Stimulated activated CD4-positive, alpha-beta T cell treated with anti-CD3 and anti-CD28 coated beads, Interleukin-4, amount 100 ng/mL, for 1 hour (primary cell): ENCODE results near the gene ANLN.
"Not testable (repeated sequence)": the region's sequence is repeated elsewhere in the genome, so short reads cannot be mapped to it uniquely, and the experiment has no call there.

ENCODE experiments used
- DNase-seq: peaks from one replicate; pipeline ENCODE4 v3.0.0-alpha.2; 2020

ANLN gene

DNA sequence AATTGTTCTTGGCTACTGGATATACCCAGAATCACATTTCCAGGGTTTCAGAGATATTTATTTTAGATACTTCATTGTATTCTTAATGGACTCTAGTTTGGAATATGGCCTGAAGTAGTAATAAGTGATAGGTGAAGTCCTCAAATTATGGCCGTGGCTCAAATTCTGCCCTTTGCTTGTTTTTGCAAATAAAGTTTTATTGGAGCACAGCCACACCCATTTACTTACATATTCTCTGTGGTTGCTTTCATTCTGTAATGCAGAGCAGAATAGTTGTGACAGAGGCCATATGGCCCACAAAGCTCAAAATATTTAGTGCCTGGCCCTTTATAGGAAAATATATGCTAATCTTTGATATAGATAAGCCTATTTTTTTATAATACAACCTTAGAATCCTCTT, 19.5 kb downstream of the ANLN start:
- no peak for DNase-seq

DNA sequence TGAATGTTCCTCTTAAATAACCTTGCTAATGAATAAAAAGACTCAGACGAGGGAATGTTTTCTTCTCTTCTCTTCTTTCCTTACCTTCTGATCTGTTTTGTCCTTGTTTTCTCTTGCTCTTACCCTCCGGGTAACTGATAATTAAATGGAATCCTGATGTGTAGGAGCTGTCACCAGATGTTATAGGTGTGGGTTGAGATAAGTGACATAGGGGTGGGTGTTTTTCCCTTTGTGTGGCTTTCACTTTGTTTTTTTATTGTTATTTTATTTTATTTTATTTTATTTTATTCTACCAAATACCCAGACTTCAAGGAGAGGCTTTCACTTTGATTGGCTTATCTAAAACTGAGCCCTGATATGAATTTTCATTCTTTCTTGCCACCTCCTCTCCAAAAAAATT, 25.5 kb downstream of the ANLN start:
- DNase-seq = no peak

DNA sequence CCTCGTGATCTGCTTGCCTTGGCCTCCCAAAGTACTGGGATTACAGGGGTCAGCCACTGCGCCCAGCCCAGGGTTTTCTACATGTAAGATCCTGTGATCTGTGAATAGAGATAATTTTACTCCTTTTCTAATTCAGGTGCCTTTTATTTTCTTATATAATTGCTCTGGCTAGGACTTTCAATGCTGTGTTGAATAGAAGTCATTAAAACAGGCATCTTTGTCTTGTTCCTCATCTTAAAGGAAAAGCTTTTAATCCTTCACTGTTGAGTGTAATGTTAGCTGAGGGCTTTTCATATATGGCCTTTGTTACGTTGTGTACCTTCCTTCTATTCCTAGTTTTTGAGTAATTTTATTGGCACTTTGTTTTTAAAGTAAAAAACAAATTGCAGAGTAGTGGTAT, 26.6 kb downstream of the ANLN start:
- DNase-seq = no peak

DNA sequence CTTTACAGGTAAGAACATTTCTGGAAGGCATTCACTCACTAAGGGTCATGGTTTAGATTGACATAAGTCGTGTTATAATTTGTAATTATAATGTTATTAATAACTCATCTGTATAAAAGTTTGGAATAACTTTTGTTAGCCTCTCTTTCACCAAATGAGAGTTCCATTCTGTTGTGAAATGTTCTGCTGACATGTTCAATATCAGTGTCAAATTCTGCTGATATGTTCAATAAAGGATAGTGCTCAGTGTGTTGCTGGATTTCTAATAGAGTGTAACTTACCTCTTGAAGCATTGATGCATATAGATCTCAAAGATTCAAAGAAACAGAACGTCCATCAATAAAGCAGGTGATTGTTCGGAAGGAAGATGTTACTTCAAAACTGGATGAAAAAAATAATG, 30.6 kb downstream of the ANLN start:
- no peak for DNase-seq

DNA sequence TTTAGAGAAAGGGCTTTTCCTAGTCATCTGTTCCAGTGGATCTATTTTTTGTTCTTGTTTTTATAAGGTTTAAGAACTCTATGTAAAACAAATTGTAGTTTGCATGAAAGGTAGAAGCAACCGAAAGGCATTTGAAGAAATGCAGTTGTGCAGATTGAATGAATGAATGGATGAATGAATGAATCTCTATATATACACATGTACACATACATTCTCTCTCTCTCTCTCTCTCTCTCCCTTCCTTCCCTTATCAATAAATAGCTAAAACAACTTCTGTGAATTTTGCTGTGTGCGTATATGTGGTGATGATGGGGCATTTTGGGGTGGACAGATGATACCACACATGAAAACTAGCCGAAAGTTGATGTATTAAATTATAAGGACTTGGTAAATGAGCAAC, 32.4 kb downstream of the ANLN start:
- DNase-seq = no peak

GRCh38 chr7:36423633-36424032, 34.0 kb downstream of the ANLN start:
- DNase-seq = no peak

DNA sequence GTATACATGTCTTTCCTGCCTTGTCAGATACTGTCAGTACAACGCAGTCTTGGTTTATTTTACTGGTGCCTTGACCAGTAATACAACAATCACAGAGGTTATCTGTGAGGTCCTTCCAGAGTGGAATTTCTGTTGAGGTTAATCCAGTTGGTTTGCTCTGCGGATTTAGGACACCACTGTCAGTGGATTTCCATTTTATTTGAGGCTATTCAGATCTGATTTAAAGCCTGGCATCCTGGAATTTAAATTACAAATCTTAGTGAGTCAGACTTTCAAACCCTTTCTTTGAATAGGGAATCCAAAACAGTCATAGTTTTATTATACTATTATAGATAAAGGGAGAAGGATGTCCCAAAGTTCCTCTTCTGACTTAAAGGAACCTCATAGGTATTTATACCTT, 40.5 kb downstream of the ANLN start:
- DNase-seq = no peak

DNA sequence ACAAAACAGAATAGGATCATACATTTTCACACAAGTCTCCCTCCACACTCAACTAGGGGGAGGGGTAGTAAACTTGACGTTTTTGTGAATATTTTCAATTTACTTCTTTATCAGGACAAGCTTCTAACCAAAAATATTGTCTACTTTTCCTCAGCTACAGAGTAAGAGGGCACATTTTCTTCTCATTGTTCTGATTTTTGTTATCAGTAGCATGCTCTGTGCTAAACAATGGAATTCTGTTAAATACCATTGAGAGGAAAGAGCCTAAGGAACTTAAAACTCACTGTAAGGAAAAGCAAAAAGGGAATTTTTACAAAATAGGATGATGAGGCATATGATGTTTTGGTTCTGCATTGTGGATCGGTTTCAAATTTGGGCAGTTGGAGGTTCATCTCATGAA, 41.2 kb downstream of the ANLN start:
- no peak for DNase-seq

DNA sequence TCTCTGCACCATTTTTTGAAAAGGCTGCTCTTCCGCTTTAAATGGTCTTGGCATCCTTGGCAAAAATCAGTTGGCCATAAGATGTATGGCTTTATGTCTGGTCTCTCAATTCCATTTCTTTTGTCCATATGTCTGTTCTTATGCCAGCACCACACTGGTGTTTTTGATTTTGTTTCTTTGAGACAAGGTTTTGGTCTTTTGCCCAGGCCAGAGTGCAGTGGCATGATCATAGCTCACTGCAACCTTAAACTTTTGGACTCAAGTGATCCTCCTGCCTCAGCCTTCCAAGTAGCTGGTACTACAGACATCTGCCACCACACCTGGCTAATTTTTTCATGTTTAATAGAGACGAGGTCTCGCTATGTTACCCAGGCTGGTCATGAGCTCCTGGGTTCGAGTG, 48.5 kb downstream of the ANLN start:
- DNase-seq = no peak

GRCh38 chr7:36439624-36440023, 50.0 kb downstream of the ANLN start:
- no peak for DNase-seq

GRCh38 chr7:36440880-36441279, 51.2 kb downstream of the ANLN start:
- DNase-seq = no peak

GRCh38 chr7:36441344-36442022, 51.8 kb downstream of the ANLN start:
- DNase-seq = no peak

- no peak for DNase-seq
Measured at GRCh38 chr7:36448781-36449379, 59.2 kb downstream of the ANLN start.

- no peak for DNase-seq
Measured at GRCh38 chr7:36449685-36450084, 60.0 kb downstream of the ANLN start.

DNA sequence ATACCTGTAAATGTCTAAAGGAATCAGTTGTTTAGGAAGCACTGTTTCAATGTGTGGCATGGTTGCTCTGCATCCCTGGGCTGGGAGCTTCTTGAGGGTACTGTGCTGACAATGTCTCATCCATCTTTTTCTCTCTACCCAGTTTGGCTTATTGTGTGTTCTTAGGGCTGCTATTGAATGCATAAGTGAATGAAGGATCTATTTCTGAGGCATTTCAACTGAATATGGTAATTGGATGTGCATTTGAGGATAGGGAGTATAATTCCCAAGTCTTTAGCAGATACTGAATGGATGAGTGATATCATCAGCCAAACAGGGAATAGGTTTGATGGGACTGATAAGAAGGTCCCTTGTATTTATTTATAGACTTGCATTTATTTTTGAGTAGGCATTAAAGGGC, 64.1 kb downstream of the ANLN start:
- DNase-seq = no peak

- no peak for DNase-seq
Measured at GRCh38 chr7:36455646-36456045, 66.0 kb downstream of the ANLN start.

GRCh38 chr7:36456138-36456537, 66.5 kb downstream of the ANLN start:
- DNase-seq = no peak

GRCh38 chr7:36456548-36456947, 66.9 kb downstream of the ANLN start:
- DNase-seq = no peak

- no peak for DNase-seq
Measured at GRCh38 chr7:36459236-36459960, 69.7 kb downstream of the ANLN start.

DNA sequence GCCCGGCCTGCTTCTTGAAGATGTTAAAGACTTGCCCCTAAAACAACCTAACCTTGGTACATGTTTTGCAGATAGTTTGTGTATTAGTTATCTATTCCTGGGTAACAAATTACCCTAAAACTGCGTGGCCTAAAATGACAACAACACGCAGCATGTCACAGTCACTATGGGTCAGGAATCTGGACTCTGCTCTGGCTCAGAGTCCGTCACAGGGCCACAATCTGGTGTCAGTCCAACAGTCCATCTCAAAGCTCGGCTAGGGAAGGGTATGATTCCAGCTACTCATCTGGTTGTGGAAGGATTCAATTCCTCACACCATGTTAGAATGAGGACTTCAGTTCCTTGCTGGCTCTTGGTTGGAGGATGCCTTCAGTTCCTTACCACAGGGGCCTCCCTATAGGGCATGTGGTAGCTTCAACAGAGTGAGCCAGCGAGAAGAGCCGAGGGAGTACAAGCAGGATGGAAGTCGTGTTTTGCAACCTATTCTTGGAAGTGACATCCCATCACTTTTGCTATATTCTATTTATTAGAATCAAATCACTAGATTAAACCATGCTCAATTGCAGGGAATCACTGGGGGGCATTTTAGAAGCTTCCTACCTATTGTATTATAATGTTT, 71.3 kb downstream of the ANLN start:
- no peak for DNase-seq

DNA sequence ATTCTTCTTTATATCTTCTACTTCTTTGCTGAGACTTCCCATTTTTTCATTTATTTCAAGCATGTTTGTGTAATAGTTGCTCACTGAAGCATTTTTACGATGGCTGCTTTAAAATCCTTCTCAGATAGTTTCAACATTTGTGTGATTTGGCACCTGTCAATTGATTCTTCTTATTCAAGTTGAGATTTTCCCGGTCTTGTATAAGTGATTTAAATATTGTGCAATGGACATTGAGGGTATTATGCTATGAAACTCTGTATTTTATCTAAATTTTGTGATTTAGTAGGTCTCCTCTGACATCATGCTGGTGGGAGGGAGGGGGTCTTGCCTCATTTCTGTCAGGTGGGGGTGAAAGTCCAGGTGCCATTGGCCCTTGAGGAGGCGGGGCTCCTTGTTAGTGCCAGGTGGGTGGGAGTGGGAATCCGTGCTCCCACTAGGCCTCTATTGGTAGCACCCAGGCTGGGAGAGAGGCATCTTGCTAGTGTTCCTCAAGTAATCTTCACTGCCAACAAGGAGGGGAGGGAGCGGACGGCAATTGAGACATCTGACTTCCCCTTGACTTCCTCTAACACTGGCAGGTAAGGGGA, 73.0 kb downstream of the ANLN start:
- DNase-seq = no peak

DNA sequence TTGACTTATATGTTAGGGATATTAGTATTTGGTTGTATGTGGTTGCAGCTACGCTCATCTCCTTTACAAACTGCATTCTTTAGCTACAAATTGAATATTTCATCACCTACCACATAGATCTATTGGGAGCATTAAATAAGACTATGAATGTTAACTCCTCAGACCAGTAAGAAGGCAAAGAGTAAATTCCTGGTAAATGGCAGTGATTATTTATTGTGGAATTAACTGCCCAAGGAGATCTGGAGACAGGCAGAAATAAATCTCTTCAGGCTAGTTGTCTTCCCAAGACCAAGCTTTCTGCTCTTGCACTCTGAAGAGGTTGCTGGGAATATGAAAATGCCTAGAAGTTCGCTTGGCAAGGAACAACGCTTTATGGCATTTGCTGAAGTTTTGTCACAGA, 74.6 kb downstream of the ANLN start:
- no peak for DNase-seq

DNA sequence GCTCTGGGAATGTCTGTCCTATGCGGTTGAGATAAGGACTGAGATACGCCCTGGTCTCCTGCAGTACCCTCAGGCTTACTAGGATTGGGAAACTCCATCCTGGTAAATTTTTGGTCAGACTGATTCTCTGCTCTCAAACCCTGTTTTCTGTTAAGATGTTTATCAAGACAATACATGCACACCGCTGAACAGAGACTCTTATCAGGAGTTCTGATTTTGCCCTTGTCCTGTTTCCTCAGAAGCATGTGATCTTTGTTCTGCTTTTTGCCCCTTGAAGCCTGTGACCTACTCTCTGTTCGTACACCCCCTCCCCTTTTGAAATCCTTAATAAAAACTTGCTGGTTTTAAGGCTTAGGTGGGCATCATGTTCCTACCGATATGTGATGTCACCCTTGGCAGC, 76.3 kb downstream of the ANLN start:
- DNase-seq = not testable (repeated sequence)
